Loucy (cell line): ENCODE data around the gene SFRP5.

Experiments
- CTCF ChIP-seq: fragments of 200-600 bp; sonication (generic); conservative IDR thresholded peaks from 2 replicates; pipeline ENCODE4 v1.5.1; 2014; ENCODE audit warnings: mild to moderate bottlenecking, antibody characterized with exemption, low read length
- EZH2phosphoT487 ChIP-seq: fragments of 200-600 bp; IDR thresholded peaks from 2 replicates; pipeline ENCODE4 v1.6.1; 2018; ENCODE audit warnings: antibody characterized with exemption, mild to moderate bottlenecking, moderate library complexity, borderline replicate concordance

- TF ChIP-seq CTCF = no peak
- no peak for TF ChIP-seq EZH2phosphoT487
Measured at GRCh38 chr10:97777143-97777542, 5.3 kb upstream of the SFRP5 start.
